Astrocyte (in vitro differentiated cells and primary cell): Measurements from ENCODE around the gene LOC101059915.
"Not testable (repeated sequence)": the region's sequence is repeated elsewhere in the genome, so short reads cannot be mapped to it uniquely, and the experiment has no call there.

Experiments
- EZH2 ChIP-seq: IDR thresholded peaks from 2 replicates; pipeline ENCODE4 v1.6.1; 2012; ENCODE audit warnings: mild to moderate bottlenecking, low read length, inconsistent platforms; ENCODE audit not compliant: insufficient read depth
- TF ChIP-seq, protein P1 (sequence below): IDR thresholded peaks from 2 replicates; pipeline ENCODE4 v1.5.1; 2011; ENCODE audit warnings: low read depth, mild to moderate bottlenecking, inconsistent platforms, low read length, moderate library complexity; ENCODE audit not compliant: insufficient read depth

DNA sequence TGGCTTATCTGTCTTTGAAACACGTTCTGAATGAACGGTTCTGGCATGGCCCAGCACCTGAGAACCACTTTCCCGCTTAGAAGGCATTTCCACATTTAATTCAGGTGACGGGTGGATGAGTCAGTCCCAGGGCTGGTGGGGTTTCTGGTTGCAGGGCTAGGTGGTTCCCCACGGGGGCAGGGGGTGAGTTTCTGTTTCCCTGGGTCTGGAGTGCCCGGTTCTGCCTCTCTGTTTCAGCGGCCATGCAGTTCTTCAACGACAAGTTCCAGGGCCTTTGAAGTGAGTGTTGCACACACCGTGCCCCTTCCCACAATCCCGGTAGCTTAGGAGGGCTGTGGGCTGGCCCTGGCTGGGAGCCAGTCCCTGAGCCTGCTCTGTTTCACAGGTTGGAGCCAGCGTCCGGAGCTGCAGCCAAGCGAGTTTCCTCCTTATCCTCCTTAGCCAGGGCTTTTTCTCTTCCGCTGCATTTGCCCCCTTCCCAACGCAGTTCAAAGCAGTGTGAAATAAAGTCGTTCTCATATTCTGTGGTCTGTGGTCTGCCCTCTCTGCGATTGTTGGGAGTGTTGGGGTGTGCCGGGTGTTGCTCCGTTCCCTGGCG is 53.0 kb downstream of the LOC101059915 start:
- TF ChIP-seq, protein P1, sequence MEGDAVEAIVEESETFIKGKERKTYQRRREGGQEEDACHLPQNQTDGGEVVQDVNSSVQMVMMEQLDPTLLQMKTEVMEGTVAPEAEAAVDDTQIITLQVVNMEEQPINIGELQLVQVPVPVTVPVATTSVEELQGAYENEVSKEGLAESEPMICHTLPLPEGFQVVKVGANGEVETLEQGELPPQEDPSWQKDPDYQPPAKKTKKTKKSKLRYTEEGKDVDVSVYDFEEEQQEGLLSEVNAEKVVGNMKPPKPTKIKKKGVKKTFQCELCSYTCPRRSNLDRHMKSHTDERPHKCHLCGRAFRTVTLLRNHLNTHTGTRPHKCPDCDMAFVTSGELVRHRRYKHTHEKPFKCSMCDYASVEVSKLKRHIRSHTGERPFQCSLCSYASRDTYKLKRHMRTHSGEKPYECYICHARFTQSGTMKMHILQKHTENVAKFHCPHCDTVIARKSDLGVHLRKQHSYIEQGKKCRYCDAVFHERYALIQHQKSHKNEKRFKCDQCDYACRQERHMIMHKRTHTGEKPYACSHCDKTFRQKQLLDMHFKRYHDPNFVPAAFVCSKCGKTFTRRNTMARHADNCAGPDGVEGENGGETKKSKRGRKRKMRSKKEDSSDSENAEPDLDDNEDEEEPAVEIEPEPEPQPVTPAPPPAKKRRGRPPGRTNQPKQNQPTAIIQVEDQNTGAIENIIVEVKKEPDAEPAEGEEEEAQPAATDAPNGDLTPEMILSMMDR = not testable (repeated sequence)
- not testable (repeated sequence) for TF ChIP-seq EZH2
